GM12865 (cell line): ENCODE results near the gene RUSF1.
"Not testable (repeated sequence)": the region's sequence is repeated elsewhere in the genome, so short reads cannot be mapped to it uniquely, and the experiment has no call there.

Experiments used
- DNase-seq: peaks from one replicate; pipeline ENCODE4 v3.0.0; 2010; ENCODE audit warnings: low read depth
- H3K4me3 ChIP-seq: 2 replicates; pipeline ENCODE4 v1.5.1; 2011; ENCODE audit warnings: mild to moderate bottlenecking, low read depth, low read length, control low read depth
- TF ChIP-seq, protein P1 (sequence below): IDR thresholded peaks from 2 replicates; pipeline ENCODE4 v1.5.1; 2011; ENCODE audit warnings: low read length, control low read depth, low read depth, inconsistent platforms; ENCODE audit not compliant: insufficient read depth; ENCODE audit errors: missing control alignments

Gene RUSF1

DNA sequence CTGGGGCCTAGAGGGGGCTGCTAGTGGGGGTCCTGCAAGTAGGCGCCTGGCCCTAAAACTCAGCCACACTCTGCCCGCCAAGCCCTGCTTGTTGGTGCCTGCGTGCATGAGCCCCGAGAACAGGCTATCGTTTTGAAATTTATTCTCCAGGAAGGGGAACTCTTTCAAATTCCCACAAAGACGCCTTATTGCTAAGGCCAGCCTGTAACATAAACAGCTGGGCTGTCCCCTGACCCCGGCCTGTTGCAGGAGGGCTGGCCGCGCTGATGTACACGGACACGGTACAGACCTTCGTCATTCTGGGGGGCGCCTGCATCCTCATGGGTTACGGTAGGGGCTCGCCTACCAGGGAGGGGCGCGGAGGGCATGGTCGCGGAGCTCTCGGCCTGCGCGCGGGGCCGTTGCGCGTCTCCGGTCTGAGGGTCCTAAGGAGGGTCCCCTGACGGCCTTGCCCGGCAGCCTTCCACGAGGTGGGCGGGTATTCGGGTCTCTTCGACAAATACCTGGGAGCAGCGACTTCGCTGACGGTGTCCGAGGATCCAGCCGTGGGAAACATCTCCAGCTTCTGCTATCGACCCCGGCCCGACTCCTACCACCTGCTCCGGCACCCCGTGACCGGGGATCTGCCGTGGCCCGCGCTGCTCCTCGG is 21.0 kb downstream of the RUSF1 start:
- TF ChIP-seq, protein P1, sequence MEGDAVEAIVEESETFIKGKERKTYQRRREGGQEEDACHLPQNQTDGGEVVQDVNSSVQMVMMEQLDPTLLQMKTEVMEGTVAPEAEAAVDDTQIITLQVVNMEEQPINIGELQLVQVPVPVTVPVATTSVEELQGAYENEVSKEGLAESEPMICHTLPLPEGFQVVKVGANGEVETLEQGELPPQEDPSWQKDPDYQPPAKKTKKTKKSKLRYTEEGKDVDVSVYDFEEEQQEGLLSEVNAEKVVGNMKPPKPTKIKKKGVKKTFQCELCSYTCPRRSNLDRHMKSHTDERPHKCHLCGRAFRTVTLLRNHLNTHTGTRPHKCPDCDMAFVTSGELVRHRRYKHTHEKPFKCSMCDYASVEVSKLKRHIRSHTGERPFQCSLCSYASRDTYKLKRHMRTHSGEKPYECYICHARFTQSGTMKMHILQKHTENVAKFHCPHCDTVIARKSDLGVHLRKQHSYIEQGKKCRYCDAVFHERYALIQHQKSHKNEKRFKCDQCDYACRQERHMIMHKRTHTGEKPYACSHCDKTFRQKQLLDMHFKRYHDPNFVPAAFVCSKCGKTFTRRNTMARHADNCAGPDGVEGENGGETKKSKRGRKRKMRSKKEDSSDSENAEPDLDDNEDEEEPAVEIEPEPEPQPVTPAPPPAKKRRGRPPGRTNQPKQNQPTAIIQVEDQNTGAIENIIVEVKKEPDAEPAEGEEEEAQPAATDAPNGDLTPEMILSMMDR = no peak
- peak overlapping the region; percentile 48 for H3K4me3 ChIP-seq
- DNase-seq = no peak

DNA sequence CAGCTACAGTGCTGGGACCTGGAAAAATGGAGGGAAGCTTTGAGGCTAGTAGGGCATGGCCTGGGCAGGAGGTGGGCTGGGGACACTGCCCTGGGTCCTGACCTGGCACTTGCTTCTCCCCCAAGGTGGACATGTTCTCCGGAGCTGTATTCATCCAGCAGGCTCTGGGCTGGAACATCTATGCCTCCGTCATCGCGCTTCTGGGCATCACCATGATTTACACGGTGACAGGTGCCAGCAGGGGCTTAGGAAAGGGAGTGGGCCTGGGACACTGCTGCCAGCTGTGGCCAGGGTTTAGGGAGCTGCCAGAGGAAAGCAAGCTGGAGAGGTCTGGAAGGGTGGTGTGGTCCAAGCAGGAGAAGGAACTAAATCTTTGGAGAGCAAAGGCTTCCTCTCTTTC is 22.1 kb downstream of the RUSF1 start:
- DNase-seq = no peak
- H3K4me3 ChIP-seq = no peak overlapping the region
- TF ChIP-seq, protein P1 = no peak

DNA sequence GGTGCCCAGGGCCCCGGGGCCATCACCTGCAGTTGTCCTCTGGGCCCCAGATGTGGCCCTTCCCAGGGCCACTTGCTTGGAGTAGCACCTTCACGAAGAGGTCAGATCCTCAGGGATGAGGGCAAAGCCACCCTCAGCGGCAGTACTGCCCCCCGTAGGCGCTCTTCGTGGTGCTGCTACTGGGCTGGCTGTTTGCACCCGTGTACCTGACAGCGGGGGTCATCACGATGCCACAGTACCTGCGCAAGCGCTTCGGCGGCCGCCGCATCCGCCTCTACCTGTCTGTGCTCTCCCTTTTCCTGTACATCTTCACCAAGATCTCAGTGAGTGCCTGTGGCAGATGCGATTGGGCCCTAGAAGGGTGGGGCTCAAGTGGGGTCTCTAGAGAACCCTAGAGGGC is 22.6 kb downstream of the RUSF1 start:
- no peak for DNase-seq
- H3K4me3 ChIP-seq = no peak overlapping the region
- TF ChIP-seq, protein P1 = no peak

DNA sequence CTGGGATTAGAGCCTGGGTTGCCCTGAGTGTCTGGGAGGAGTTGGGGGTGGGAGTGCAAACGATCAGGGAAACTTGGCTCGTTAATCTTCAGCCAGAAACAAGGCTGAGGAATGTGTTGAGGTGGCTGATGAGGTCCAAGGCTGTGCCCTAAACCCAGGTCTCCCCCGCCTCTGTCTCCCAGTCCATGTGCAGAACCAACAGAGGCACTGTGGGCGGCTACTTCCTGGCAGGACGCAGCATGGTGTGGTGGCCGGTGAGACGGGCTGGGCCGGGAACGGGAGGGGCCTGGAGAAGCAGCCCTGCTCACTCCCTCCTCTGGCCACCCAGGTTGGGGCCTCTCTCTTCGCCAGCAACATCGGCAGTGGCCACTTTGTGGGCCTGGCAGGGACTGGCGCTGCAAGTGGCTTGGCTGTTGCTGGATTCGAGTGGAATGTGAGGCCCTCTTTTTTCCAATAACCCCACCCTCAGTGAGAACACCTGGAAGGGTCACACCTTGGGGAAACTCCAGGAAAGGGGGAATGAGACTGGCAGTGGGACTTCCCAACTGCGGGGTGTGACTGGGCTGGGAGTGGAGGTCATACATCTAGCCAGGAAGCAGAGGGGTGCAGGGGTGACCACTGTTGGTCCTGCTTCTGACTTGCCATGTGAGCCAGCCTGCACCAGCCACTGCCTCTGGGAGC is 23.6 kb downstream of the RUSF1 start:
- H3K4me3 ChIP-seq = no peak overlapping the region
- TF ChIP-seq, protein P1 = no peak
- no peak for DNase-seq

DNA sequence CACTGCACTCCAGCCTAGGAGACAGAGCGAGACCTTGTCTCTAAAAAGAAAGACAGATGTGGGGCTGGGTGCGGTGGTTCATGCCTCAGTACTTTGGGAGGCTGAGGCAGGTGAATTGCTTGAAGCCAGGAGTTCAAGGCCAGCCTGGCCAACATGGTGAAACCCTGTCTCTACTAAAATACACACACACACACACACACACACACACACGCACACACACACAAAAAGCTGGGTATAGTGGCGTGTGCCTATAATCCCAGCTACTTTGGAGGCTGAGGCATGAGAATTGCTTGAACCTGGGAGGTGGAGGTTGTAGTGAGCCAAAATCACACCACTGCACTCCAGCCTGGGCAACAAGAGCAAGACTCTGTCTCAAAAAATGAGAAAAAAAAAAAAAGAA is 24.1 kb downstream of the RUSF1 start:
- H3K4me3 ChIP-seq, DNase-seq: not testable (repeated sequence)

DNA sequence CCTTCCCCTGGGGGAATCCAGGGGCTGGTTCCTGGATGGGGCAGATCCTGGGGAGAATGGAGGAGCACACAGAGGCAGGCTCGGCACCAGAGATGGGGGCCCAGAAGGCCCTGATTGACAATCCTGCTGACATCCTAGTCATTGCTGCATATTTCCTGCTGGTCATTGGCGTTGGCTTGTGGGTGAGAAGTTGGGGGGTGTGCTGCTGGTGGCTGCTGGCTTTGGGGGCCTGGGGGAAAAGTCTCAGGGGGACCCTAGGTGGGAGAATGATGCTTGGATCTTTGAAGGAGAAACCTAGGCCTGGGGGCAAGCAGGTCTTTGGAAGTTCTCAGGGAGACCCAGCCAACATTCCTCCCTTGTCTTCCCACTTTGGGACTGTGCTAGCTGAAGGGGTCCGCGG is 25.1 kb downstream of the RUSF1 start, which contains the start of gene SLC5A2:
Gene SLC5A2 (plus strand): TSS at position 43 of the 400 bp plus-strand sequence. CDS start 14 bp downstream, at position 57.
- H3K4me3 ChIP-seq = no peak within 1 kb of the TSS
- DNase-seq = no peak
- TF ChIP-seq, protein P1 = no peak

DNA sequence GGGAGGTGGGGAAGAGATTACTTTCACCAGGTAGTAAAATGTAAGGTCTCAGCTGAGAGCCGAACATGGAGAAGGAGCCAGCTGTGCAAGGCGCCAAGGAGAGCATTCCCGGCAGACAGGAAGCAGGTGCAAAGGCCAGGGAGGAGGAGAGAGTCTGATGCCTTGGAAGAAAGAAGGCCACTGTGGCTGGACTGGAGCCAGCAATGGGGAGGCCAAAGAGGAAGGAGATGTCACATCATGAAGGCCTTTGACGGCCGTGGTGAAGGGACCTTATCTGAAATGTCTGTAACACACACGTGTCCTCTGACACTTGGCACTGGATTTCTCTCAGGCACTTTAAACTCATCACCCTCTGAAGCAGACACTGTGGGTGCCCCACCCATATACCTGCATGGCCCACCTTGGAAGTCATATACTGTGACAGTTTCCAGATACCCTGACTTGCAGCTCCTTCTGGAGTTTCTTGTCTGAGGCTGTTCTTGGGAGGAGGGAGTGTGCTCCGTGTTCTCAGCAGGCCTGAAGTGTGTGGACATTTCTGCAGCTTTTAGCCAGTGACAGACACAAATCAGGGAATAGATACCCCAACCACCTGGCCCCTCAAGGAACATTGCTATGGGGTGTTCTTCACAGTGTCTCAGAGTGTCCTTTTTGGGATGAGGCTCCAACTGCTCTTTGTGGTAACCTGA is 27.2 kb downstream of the RUSF1 start:
- TF ChIP-seq, protein P1 = no peak
- no peak overlapping the region for H3K4me3 ChIP-seq
- no peak for DNase-seq
